ENCODE results near the gene ANXA4. TPM values are rescaled to one million over a fixed set of nuclear protein-coding genes. Genes with fewer than 3 reads are reported as not detected.
"Not testable (repeated sequence)": the region's sequence is repeated elsewhere in the genome, so short reads cannot be mapped to it uniquely, and the experiment has no call there.

Gene ANXA4
- total RNA-seq, 1 donor from 2014 or later = 4.7 TPM

- no peak overlapping the region for H2AFZ ChIP-seq (replicated peaks)
- Mint-ChIP-seq H3K27me3 (ENCODE audit: insufficient read depth, low read depth) (peaks cover 8% of the 10 kb centered on the region), H3K36me3 (no peaks in the 10 kb centered on the region), H3K9me3 (no peaks in the 10 kb centered on the region), H3K4me3 (peak overlapping the region; percentile 72), H3K4me1 (peaks cover 47% of the 10 kb centered on the region), H3K27ac (peak overlapping the region; percentile 96)
- H3F3A ChIP-seq (ENCODE audit: low read depth) = peaks cover 5% of the 10 kb centered on the region
- H3K27me3 ChIP-seq = no peaks in the 10 kb centered on the region
- no peaks in the 10 kb centered on the region for H3K36me3 ChIP-seq
- H3K4me2 ChIP-seq = peak overlapping the region; percentile 6
- H3K9me3 ChIP-seq (ENCODE audit: low read depth) = no peaks in the 10 kb centered on the region
- H3K9ac ChIP-seq = no peak overlapping the region
- TF ChIP-seq CTCF (IDR thresholded peaks at IDR 0.05) (no peak), EZH2 (IDR thresholded peaks at IDR 0.05) (no peak), EZH2phosphoT487 (IDR thresholded peaks at IDR 0.05) (no peak)
- H3K4me1 ChIP-seq = peaks cover 36% of the 10 kb centered on the region
- H3K4me3 ChIP-seq = no peak overlapping the region
- H3K79me2 ChIP-seq (ENCODE audit: low read depth) = no peaks in the 10 kb centered on the region
- no peaks in the 10 kb centered on the region for H4K20me1 ChIP-seq (ENCODE audit: low read depth)
- no peak for DNase-seq (ENCODE audit: low spot score)
- H3K27ac ChIP-seq = no peak overlapping the region
Observed at GRCh38 chr2:69798290-69798908, 56.5 kb downstream of the ANXA4 start.

GRCh38 chr2:69798909-69799526 lies 57.1 kb downstream of the ANXA4 start:
- Histone ChIP-seq H3K4me3 (no peak overlapping the region), H3F3A (ENCODE audit: low read depth) (peaks cover 5% of the 10 kb centered on the region), H3K4me1 (peaks cover 33% of the 10 kb centered on the region), H3K27ac (no peak overlapping the region), H2AFZ (replicated peaks) (no peak overlapping the region), H3K4me2 (peak overlapping the region; percentile 6), H3K36me3 (no peaks in the 10 kb centered on the region), H4K20me1 (ENCODE audit: low read depth) (no peaks in the 10 kb centered on the region), H3K9ac (no peak overlapping the region), H3K27me3 (no peaks in the 10 kb centered on the region), H3K79me2 (ENCODE audit: low read depth) (no peaks in the 10 kb centered on the region), H3K9me3 (ENCODE audit: low read depth) (no peaks in the 10 kb centered on the region)
- H3K27me3 Mint-ChIP-seq (ENCODE audit: insufficient read depth, low read depth) = peaks cover 8% of the 10 kb centered on the region
- peaks cover 47% of the 10 kb centered on the region for H3K4me1 Mint-ChIP-seq
- no peak for TF ChIP-seq EZH2 (IDR thresholded peaks at IDR 0.05)
- TF ChIP-seq CTCF (IDR thresholded peaks at IDR 0.05) = no peak
- TF ChIP-seq EZH2phosphoT487 (IDR thresholded peaks at IDR 0.05) = no peak
- peak overlapping the region; percentile 96 for H3K27ac Mint-ChIP-seq
- H3K36me3 Mint-ChIP-seq = no peaks in the 10 kb centered on the region
- DNase-seq (ENCODE audit: low spot score) = peak; percentile 29
- no peaks in the 10 kb centered on the region for H3K9me3 Mint-ChIP-seq
- peak overlapping the region; percentile 72 for H3K4me3 Mint-ChIP-seq

GRCh38 chr2:69801745-69802290 lies 59.9 kb downstream of the ANXA4 start:
- no peaks in the 10 kb centered on the region for H3K9me3 ChIP-seq (ENCODE audit: low read depth)
- no peak overlapping the region for H2AFZ ChIP-seq (replicated peaks)
- no peak overlapping the region for H3K9ac ChIP-seq
- TF ChIP-seq EZH2 (IDR thresholded peaks at IDR 0.05) (no peak), CTCF (IDR thresholded peaks at IDR 0.05) (no peak), EZH2phosphoT487 (IDR thresholded peaks at IDR 0.05) (no peak)
- peaks cover 29% of the 10 kb centered on the region for H3K4me1 ChIP-seq
- Mint-ChIP-seq H3K4me1 (peaks cover 42% of the 10 kb centered on the region), H3K36me3 (no peaks in the 10 kb centered on the region), H3K4me3 (no peak overlapping the region), H3K27me3 (ENCODE audit: insufficient read depth, low read depth) (peaks cover 6% of the 10 kb centered on the region), H3K9me3 (no peaks in the 10 kb centered on the region), H3K27ac (peak overlapping the region; percentile 18)
- H3K4me2 ChIP-seq = no peak overlapping the region
- H3K27ac ChIP-seq = no peak overlapping the region
- H3K79me2 ChIP-seq (ENCODE audit: low read depth) = no peaks in the 10 kb centered on the region
- peaks cover 5% of the 10 kb centered on the region for H3F3A ChIP-seq (ENCODE audit: low read depth)
- H3K4me3 ChIP-seq = no peak overlapping the region
- H3K27me3 ChIP-seq = no peaks in the 10 kb centered on the region
- no peaks in the 10 kb centered on the region for H4K20me1 ChIP-seq (ENCODE audit: low read depth)
- H3K36me3 ChIP-seq = no peaks in the 10 kb centered on the region
- no peak for DNase-seq (ENCODE audit: low spot score)

DNA sequence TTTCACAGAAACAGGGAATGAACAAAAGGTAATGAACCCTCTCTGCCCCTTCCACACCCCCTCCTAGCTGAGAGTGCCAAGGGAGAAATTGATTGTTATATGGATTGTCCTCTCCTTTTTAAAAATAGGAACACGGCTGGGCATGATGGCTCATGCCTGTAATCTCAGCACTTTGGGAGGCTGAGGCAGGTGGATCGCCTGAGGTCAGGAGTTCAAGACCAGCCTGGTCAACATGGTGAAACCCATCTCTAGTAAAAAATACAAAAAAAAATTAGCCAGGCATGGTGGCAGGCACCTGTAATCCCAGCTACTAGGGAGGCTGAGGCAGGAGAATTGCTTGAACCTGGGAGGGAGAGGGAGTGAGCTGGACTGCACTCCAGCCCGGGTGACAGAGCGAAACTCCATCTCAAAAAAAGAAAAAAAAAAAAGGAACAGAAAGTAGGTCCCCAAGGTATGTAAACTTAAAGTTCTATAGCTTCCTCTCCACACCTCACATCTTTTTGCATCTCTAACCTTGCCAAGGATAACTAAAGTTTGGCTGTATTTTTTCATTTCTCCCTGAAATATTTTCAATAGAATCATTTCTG lies 60.9 kb downstream of the ANXA4 start:
- H3K4me3 ChIP-seq; H3K4me3 Mint-ChIP-seq; H3F3A ChIP-seq (ENCODE audit: low read depth); H3K36me3 ChIP-seq; H3K9me3 Mint-ChIP-seq; H3K27me3 Mint-ChIP-seq (ENCODE audit: insufficient read depth, low read depth); H3K9ac ChIP-seq; H3K27ac Mint-ChIP-seq; H3K9me3 ChIP-seq (ENCODE audit: low read depth); H3K27ac ChIP-seq; H2AFZ ChIP-seq (replicated peaks); H3K27me3 ChIP-seq; DNase-seq (ENCODE audit: low spot score); H3K4me2 ChIP-seq; H3K36me3 Mint-ChIP-seq; H3K79me2 ChIP-seq (ENCODE audit: low read depth); H4K20me1 ChIP-seq (ENCODE audit: low read depth): not testable (repeated sequence)
- H3K4me1 Mint-ChIP-seq = peaks cover 33% of the 10 kb centered on the region
- peaks cover 26% of the 10 kb centered on the region for H3K4me1 ChIP-seq
